Raji (cell line): ENCODE data around the gene ADRB2.

Experiments
- POLR2A ChIP-seq: IDR thresholded peaks from 2 replicates; pipeline ENCODE4 v1.6.1; 2011; ENCODE audit warnings: low read depth, low read length, control low read depth; ENCODE audit not compliant: insufficient read depth

Gene ADRB2

DNA sequence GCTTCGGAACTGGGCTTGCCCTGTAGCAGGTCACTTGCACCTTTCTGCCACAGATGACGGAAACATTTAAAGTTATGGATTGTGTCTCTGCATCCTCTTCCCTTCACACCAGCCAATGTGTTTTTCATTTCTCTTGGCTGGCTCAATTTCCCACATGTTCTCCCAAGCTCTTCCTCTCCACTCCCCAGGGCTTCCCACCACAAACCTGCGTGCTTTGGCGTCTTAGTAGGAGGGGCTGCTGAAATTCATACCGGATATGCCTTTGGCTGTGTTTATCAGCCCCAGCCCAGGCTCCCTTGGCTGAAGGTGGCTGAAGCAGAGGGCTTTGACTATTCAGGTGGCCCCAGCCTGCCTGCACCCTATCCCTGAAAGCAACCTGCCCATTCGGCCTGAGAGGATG is 32.1 kb downstream of the ADRB2 start:
- no peak for TF ChIP-seq POLR2A

DNA sequence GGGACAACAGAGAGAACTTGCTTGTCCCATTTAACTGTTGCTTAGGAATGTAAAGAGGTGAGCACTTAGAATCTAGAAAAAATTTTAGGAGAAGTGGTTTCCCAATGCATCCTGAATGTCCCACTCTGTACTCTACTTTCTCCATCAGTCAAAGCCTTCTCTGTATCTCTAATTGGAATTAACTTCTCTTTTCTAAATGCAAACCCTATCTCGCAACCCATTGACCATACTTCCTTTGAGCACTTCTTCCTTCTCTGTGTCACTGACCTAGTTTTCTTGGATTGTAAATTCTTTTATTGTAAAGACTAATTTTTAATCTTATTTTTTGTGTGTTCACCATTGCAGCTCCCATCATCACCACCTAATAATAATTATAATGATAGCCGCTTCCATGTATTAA is 33.3 kb downstream of the ADRB2 start:
- no peak for TF ChIP-seq POLR2A

DNA sequence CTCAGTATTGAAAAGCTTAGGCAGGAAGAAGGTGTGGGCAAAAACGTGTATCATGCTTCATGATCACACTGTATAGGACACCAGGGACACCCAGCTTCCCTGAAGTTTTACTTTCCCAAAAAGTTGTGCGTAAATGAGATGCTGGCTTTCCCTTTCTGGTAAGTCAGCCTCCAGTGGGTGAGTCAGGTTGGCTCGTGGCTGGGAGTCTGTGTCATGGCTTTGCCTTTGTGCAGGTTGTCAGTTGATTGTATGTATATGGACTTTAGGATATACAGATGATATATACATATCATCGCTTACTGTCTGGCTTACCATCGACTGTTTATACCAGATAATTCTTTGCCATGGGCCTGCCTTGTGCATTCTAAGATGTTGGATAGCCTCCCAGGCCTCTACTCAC is 34.2 kb downstream of the ADRB2 start:
- no peak for TF ChIP-seq POLR2A

DNA sequence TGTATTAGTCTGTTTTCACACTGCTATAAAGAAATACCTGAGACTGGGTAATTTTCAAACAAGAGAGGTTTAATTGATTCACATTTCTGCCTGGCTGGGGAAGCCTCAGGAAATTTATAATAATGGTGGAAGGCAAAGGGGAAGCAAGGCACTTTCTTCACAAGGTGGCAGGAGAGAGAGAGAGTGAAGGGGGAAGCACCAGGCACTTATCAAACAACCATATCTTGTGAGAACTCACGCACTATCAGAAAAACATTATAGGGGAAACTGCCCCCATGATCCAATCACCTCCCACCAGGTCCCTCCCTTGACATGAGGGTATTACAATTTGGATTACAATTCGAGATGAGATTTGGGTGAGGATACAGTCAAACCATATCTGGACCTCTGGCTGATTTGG is 34.7 kb downstream of the ADRB2 start:
- TF ChIP-seq POLR2A = no peak

DNA sequence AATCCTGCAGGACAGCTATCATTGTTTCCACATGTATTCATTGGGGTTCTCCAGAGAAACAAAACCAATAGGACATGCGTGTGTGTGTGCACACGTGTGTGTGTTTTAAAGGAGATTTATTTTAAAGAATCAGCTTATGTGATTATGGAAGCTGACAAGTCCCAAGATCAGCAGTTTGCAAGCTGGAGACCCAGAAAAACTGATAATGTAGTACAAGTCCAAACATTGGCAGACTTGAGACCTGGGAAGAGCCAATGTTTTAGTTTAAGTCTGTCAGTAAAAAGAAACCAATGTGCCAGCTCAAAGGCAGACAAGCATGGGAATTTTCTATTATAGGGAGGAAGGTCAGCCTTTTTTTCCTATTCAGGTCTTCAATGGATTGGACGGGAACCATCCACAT is 35.3 kb downstream of the ADRB2 start:
- no peak for TF ChIP-seq POLR2A

DNA sequence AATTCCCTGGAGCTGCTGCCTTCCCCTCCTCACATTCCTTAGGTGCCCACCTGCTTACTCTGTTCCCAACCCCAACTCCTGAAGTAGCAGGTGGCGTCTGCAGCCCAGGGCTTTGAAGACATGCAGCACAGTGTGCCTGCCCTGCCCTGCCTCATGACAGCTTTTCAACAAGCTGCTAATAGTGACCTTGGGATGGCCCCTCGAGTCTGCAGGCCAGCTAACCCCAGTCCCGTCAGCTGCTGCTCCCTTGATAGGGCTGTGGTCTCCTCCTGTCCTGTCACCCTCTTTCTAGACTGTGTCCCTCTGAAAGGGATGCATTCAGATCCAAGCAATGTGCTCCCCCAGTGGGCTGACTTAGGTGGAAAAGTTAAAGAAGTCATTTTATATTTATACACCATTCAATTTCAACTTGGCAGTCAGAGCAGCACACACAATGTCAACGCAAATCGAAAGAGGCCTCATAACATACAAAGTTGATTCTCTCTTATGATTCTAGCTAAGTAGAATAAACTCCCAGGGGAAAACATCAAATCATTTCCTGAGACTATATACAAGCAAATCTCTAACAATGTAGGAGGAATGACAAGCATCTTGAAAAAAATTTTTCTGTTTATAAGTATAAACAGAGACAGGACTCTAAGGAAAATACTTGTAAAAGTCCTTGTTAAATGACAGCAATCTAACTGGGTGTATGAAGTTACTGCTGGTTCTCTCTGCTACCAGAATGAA is 37.9 kb downstream of the ADRB2 start:
- TF ChIP-seq POLR2A = no peak

DNA sequence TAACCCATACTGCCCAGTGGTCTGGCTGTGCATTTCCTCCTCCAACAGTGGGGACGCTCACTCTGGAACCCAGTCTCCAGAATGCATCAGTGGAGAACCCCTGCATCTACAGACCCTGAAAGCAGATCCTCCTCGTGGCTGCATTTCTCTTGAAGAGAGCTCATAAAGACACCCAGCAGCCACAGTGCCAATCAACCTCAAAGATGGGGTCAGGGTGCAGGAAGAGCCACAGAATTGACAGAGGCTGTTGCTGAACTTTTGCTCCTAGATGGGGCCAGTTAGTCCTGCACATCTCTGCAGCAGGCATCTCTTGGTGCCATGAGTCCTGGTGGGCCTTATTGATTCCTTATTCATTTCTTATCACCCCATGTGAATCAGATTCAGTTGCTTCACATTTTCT is 39.6 kb downstream of the ADRB2 start:
- TF ChIP-seq POLR2A = no peak

DNA sequence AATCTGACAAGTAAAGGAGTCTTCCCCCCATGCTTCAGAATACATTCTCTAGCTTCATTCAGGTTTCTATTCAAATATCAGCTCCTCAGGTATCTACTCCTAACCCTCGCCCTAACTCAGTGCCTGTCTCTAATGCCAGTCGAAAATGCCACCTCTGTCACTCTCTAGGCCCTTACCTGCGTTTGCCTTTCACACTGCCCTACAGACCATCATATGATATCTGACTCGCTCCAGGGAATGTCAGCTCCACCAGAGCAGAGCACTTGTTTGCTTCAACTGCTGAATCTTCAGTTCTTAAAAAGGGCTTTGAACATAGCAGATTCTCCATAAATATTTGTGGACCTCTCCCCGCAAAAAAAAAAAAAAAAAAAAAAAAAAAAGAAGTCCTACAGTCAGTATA is 46.7 kb downstream of the ADRB2 start:
- TF ChIP-seq POLR2A = no peak

DNA sequence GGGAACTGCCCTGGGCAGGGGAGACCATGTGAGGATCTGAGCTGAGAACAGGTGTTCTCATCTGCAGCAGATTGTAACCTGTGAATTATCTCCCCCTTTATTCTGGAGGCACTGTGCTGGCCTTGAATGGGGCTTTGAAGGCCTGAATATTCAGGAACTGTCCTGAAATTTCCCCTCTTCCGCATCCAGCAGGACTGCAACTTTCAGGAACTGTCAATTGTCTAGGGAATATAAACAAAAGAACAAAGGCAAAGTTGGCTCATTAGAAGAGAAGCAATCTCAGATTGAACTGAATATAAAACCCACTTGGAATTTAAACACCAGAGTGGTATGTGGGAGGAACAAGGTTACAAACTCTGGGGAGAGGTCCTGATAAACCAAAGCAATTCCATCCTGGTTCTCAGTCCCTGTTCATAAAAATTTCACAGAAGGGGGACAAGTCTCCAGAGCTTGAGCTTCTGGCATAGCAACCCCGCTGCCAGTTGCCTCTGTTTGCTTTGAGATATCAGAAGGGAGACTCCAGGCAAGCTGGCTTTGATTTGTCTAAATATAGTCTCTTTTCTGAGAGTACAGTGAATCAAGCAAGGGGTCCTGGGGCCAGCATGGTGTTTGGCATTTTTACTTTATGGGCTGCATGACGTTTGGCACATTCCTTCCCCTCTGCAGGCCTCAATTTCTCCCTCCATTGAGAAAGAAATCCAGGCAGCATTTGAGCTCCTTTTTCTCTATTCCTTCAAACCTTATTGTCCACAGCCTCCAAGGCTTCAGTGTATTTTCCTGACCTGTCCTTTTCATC is 47.5 kb downstream of the ADRB2 start:
- no peak for TF ChIP-seq POLR2A

DNA sequence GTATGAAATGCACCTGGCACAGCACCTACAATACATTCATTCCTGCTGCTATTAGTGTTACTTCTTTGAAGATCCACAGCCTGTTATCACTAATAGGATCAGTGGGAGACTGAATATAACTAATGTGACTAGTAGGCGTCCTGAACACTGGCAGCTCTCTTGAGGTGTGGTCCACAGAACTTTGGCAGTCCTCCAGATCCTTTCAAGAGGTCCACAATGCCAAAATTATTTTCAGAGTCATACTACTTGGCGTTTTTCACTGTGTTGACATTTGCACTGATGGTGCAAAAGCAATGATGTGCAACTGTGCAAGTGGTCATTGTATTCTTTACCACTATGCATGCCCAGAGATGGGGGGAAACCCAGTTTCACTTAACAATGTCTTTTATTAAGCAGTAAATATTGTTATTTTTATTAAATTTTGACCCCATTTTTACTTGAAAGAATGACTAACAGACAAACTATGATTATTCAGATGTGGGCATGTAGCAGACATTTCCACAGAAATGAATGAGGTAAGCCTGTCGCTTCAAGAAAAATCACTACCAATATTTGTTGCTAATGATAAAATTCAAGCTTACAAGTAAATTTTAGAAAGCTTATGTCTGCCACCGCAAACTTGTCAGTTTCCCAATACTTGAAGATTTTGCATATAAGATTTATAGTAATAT is 48.9 kb downstream of the ADRB2 start:
- no peak for TF ChIP-seq POLR2A
